Measurements from ENCODE around the gene INSL6.
"Not testable (repeated sequence)": the region's sequence is repeated elsewhere in the genome, so short reads cannot be mapped to it uniquely, and the experiment has no call there.

INSL6 gene, protein sequence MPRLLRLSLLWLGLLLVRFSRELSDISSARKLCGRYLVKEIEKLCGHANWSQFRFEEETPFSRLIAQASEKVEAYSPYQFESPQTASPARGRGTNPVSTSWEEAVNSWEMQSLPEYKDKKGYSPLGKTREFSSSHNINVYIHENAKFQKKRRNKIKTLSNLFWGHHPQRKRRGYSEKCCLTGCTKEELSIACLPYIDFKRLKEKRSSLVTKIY

DNA sequence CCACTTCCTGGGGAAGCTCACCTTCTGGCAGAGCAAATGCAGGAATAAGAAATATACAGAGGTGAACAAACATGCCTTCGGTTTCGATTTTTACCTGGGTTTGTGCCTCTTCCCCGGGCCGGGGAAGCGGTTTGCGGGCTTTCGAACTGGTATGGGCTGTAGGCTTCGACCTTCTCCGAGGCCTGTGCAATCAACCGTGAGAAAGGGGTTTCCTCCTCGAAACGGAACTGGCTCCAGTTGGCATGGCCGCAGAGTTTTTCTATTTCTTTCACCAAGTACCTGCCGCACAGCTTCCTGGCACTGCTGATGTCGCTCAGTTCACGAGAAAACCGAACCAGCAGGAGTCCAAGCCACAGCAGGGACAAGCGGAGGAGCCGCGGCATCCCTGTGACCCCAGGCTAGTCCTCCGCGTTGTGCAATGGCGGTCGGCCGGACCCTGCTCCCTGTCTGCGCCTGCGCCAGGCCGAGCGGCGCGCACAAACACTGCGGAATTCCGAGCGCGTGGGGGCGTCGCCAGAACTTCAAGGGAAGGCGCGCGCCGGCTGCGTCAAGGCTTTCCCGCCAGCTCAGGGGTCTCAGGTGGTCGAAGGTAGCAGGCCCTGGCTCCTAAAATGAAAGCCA lies at the start of gene INSL6:
INSL6 (minus strand) TSS at position 420 of the 621 bp plus-strand sequence; CDS start at position 383, 37 bp downstream.
- no peak for DNase-seq (ENCODE audit: low read depth, low spot score)

DNA sequence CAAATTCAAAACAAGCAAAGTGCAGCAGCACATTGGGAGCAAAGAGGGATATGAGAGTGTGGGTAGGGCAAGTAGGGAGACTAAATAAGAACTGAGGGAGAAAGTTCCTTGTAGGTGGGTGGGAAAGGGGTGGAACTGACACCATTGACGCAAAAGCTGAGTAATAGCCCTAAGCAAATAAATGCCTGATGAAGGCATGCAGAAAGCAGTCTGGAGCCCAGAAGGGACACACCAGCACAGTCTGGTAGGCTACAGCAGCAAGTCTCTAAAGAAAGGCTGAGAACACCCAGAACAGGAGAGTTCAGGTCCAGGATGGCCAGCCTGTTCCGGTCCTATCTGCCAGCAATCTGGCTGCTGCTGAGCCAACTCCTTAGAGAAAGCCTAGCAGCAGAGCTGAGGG lies 45.8 kb upstream of the INSL6 start, which contains the start of gene INSL4:
INSL4 (plus strand) TSS at position 208 of the 400 bp plus-strand sequence; CDS start at position 313, 105 bp downstream.
- DNase-seq (ENCODE audit: low read depth, low spot score) = no peak

DNA sequence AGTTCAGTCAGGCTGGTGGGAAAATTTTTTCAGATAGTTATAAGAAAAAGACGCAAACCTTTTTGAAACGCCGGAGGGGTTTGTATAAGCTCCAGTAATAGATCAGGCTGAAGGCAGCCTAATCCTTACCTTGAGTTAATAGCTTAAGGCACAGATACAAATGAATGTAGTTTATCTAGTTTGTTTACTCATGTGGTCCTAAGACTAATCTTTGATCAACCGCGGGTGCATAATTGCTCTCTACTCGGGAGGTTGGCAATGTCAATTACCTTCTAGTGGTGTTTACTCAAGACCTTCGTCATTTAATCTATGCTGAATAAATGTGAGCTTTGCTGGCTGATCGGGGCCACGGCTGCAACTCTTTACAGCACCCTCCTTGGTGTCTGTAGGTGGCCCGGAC lies 45.1 kb upstream of the INSL6 start:
- no peak for DNase-seq (ENCODE audit: low read depth, low spot score)

DNA sequence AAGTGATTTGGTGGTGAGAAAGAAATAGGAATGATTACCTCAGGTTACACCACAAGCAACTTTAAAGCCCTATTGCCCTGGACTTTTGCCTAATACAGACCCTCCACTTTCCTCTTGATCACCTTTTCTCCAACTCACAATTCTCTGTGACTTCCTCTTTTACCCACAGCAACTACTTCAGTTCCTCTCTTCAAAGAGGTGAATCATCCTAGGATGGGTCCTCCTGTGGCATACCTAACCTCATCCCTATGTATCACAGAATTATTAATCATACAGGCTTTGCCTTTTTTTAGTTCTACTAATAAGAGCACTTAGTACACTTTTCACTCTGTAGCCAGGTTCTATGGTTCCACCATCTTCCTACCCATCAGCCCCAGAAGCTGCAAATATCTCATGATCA lies 19.6 kb upstream of the INSL6 start:
- DNase-seq (ENCODE audit: low read depth, low spot score) = no peak

GRCh38 chr9:5195463-5195862 lies 10.0 kb upstream of the INSL6 start:
- DNase-seq (ENCODE audit: low read depth, low spot score) = no peak

DNA sequence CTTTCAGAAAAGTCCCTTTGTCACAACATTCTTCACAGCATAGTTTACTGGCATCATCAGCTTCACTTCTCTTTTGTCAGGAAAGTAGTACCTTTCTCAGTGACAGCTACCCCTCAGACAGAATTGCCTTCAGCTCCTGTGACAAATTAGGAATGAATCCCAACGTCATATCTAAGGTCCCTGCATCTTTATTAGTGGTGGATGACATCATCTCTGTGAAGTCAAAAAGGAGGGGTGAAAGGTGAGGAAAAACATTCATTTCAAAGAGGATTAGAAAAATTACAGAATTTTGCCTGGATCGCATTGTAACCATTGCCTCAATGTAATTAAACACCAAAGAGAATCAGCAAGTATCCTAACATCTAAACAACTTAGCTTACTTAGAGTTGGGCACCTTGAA lies 7.9 kb upstream of the INSL6 start:
- DNase-seq (ENCODE audit: low read depth, low spot score) = no peak

GRCh38 chr9:5191985-5192384 lies 6.5 kb upstream of the INSL6 start:
- DNase-seq (ENCODE audit: low read depth, low spot score) = no peak

- DNase-seq (ENCODE audit: low read depth, low spot score) = no peak
Measured at GRCh38 chr9:5188060-5188984, 2.9 kb upstream of the INSL6 start.

DNA sequence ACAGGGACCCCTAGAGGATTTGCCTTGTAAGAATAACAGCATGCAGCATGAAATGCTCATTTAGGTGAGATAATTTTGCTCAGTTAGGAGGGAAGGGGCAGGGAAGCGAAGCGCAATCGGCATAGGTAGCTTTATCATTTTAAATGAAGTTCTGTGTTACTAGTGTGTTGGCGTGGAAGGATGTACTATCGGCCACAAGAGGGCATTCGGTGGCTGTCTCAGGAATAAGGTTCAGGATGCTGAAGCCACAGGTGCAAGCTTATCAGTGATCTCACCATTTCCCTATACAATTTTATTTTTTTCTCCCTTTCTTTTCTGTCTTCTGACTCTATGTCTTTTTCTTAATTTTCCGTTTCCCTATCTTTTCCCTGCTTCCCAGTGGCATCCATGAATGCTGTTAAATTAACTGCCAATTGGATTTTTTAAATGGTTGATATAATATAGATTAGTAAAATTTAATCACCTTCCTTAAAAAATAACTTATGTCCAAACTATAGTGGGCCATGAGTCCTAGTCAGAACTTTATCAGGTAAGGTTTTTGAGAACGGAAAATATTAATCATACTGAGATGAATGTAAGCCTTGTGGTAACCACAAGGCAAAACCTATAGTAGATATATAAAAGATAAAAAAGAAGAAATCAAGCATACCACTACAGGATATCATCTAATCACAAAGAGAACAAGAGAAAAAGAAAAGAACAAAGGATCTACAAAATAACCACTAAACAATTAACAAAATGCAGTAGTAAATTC lies 1.2 kb upstream of the INSL6 start:
- no peak for DNase-seq (ENCODE audit: low read depth, low spot score)

DNA sequence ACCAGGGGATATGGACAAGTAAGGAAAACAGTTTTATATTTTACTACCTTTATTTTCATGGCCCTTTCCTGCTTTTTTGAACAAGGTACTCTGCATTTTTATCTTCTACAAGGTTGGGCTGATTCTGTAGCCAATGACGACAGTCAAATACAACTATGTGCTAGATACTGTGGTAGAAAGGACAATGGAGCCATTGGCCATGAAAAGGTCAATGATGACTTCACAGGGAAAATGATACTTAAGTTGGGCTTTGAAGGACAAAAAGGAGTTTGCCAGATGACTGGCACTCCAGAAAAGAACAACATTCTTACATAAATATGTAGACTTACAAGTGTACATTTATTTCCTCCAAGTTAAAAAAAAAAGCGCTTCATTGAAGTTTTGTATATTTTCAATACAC lies 663 bp downstream of the INSL6 start:
- no peak for DNase-seq (ENCODE audit: low read depth, low spot score)

GRCh38 chr9:5180631-5181030 lies 4.8 kb downstream of the INSL6 start:
- not testable (repeated sequence) for DNase-seq (ENCODE audit: low read depth, low spot score)

GRCh38 chr9:5178126-5178805 lies 7.2 kb downstream of the INSL6 start:
- DNase-seq (ENCODE audit: low read depth, low spot score) = no peak

GRCh38 chr9:5146241-5146640 lies 39.2 kb downstream of the INSL6 start:
- DNase-seq (ENCODE audit: low read depth, low spot score) = no peak

- no peak for DNase-seq (ENCODE audit: low read depth, low spot score)
Measured at GRCh38 chr9:5144217-5144616, 41.2 kb downstream of the INSL6 start.

DNA sequence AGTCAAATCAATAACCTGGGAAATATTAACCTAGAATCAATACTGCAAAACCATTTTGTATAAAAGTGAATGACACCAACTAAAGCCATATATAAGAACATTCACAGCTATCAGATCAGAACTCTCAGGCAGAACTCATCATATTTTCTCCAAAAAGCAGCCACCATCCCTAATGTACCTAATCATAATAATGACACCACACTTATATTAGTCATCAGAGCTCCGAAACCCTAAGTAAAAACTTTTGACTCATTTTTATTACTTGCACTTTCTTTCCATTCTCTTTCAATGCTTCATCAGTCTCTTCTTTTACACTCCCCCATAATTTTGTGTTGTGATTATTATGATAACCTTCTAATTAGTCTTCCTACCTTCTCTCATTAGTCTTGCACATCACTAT lies 45.3 kb downstream of the INSL6 start:
- no peak for DNase-seq (ENCODE audit: low read depth, low spot score)

- DNase-seq (ENCODE audit: low read depth, low spot score) = no peak
Measured at GRCh38 chr9:5122516-5122915, 62.9 kb downstream of the INSL6 start.

GRCh38 chr9:5122116-5122515 lies 63.3 kb downstream of the INSL6 start:
- no peak for DNase-seq (ENCODE audit: low read depth, low spot score)

DNA sequence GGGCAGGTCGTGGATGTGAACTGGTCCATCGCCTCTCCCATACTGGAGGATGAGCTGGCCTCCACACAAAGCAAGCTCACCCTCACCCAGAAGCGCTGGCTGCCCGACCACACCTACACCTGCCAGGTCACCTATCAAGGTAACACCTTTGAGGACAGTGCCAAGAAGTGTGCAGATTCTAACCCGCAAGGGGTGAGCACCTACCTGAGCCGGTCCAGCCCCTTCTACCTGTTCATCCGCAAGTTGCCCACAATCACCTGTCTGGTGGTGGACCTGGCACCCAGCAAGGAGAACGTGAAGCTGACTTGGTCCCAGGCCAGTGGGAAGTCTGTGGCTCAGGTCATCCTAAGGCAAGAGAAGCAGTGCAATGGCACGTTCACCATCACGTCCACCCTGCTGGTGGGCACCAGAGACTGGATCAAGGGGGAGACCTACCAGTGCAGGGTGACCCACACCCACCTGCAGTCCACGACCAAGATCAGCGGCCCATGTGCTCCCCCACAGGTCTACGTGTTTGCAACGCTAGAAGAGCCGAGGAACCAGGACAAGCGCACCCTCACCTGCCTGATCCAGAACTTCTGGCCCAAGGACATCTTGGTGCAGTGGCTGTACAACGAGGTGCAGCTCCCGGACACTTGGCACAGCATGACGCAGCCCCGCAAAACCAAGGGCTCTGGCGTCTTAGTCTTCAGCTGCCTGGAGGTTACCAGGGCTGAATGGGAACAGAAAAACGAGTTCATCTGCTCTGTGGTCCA lies 71.3 kb downstream of the INSL6 start:
- DNase-seq (ENCODE audit: low read depth, low spot score) = no peak
